Stimulated activated CD4-positive, alpha-beta T cell treated with anti-CD3 and anti-CD28 coated beads, TNF-alpha, amount 100 ng/mL, for 24 hours (primary cell): Measurements from ENCODE around the gene FDXACB1.
A peak's percentile ranks its signal among the peaks of the same experiment; 100 is the strongest.

Experiments
- DNase-seq, 3 experiments: peaks; one replicate each; pipeline ENCODE4 v3.0.0-alpha.2; 2020; ENCODE audit warnings: low read depth in 3 of 3

FDXACB1 gene

GRCh38 chr11:111846063-111846462 lies 32.9 kb downstream of the FDXACB1 start:
- no peak for DNase-seq

GRCh38 chr11:111845276-111846028 lies 33.5 kb downstream of the FDXACB1 start:
- DNase-seq = no peak

- no peak for DNase-seq
These were observed 35.3 kb downstream of the FDXACB1 start for GRCh38 chr11:111843661-111844060.

GRCh38 chr11:111841370-111842053 lies 37.5 kb downstream of the FDXACB1 start:
- peak; percentile 76 to 84 (median 80) for DNase-seq

GRCh38 chr11:111840143-111840542 lies 38.8 kb downstream of the FDXACB1 start:
- no peak for DNase-seq

GRCh38 chr11:111838054-111838453 lies 40.9 kb downstream of the FDXACB1 start:
- no peak for DNase-seq

GRCh38 chr11:111837366-111837891 lies 41.5 kb downstream of the FDXACB1 start:
- DNase-seq = no peak

- no peak for DNase-seq
These were observed 42.2 kb downstream of the FDXACB1 start for GRCh38 chr11:111836721-111837120.

GRCh38 chr11:111836162-111836561 lies 42.8 kb downstream of the FDXACB1 start:
- DNase-seq = no peak

GRCh38 chr11:111835665-111836064 lies 43.3 kb downstream of the FDXACB1 start:
- no peak for DNase-seq

GRCh38 chr11:111834432-111835163 lies 44.4 kb downstream of the FDXACB1 start:
- DNase-seq = no peak

- DNase-seq = no peak
These were observed 45.4 kb downstream of the FDXACB1 start for GRCh38 chr11:111833524-111833923.

GRCh38 chr11:111829185-111829968 lies 49.6 kb downstream of the FDXACB1 start:
- DNase-seq = no peak

- DNase-seq = no peak
These were observed 52.5 kb downstream of the FDXACB1 start for GRCh38 chr11:111826322-111826950.
